Mesothelial cell of epicardium (in vitro differentiated cells): ENCODE data around the gene ITGBL1. TPM values are rescaled to one million over a fixed set of nuclear protein-coding genes. Genes with fewer than 3 reads are reported as not detected.
A peak's percentile ranks its signal among the peaks of the same experiment; 100 is the strongest.

Experiments used
- DNase-seq, 2 experiments: peaks; one replicate each; pipeline ENCODE4 v3.0.0; 2021; ENCODE audit warnings: low spot score in 2 of 2; ENCODE audit not compliant: unreplicated experiment in 2 of 2
- H3K27ac Mint-ChIP-seq: 2 replicates; pipeline ENCODE4 v1.8.0; 2021; ENCODE audit warnings: mixed read lengths
- H3K27me3 Mint-ChIP-seq: 2 replicates; pipeline ENCODE4 v1.8.0; 2021; ENCODE audit warnings: low read depth, mixed read lengths
- H3K36me3 Mint-ChIP-seq: 2 replicates; pipeline ENCODE4 v1.8.0; 2021; ENCODE audit warnings: mixed read lengths
- H3K4me1 Mint-ChIP-seq: 2 replicates; pipeline ENCODE4 v1.8.0; 2021; ENCODE audit warnings: mixed read lengths
- H3K4me3 Mint-ChIP-seq: 2 replicates; pipeline ENCODE4 v1.8.0; 2021; ENCODE audit warnings: mild to moderate bottlenecking, moderate library complexity, mixed read lengths
- H3K9me3 Mint-ChIP-seq: 2 replicates; pipeline ENCODE4 v1.8.0; 2021; ENCODE audit warnings: mixed read lengths
- total RNA-seq: library from RNA; stranded (reverse); gene quantifications from 3 replicates; pipeline ENCODE4 v1.2.1, GENCODE V29; 2021
- TF ChIP-seq, protein P1 (sequence below): fragments of 200-600 bp; sonication (generic); IDR thresholded peaks from one replicate; pipeline ENCODE4 v1.5.0; 2021; ENCODE audit warnings: antibody characterized with exemption; ENCODE audit not compliant: unreplicated experiment

Gene ITGBL1
- total RNA-seq, 1 donor from 2014 or later = 0.07 TPM

DNA sequence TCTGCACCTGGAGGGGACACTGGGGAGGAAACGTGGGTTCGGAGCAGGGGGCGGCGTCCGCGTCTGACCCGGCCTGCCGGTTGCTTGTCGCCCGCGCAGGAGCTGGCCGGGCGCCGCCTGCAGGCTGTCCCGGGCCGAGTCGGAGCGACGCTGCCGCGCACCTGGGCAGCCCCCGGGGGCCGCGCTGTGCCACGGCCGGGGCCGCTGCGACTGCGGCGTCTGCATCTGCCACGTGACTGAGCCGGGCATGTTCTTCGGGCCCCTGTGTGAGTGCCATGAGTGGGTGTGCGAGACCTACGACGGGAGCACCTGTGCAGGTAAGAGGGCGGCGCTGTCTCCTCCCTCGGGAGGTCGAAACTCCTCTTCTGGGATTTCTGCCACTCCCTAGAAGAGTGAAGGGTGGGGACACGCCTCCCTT, 1.3 kb downstream of the ITGBL1 start:
- no peak for DNase-seq
- H3K4me3 Mint-ChIP-seq = no peak overlapping the region
- TF ChIP-seq, protein P1, sequence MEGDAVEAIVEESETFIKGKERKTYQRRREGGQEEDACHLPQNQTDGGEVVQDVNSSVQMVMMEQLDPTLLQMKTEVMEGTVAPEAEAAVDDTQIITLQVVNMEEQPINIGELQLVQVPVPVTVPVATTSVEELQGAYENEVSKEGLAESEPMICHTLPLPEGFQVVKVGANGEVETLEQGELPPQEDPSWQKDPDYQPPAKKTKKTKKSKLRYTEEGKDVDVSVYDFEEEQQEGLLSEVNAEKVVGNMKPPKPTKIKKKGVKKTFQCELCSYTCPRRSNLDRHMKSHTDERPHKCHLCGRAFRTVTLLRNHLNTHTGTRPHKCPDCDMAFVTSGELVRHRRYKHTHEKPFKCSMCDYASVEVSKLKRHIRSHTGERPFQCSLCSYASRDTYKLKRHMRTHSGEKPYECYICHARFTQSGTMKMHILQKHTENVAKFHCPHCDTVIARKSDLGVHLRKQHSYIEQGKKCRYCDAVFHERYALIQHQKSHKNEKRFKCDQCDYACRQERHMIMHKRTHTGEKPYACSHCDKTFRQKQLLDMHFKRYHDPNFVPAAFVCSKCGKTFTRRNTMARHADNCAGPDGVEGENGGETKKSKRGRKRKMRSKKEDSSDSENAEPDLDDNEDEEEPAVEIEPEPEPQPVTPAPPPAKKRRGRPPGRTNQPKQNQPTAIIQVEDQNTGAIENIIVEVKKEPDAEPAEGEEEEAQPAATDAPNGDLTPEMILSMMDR = no peak

DNA sequence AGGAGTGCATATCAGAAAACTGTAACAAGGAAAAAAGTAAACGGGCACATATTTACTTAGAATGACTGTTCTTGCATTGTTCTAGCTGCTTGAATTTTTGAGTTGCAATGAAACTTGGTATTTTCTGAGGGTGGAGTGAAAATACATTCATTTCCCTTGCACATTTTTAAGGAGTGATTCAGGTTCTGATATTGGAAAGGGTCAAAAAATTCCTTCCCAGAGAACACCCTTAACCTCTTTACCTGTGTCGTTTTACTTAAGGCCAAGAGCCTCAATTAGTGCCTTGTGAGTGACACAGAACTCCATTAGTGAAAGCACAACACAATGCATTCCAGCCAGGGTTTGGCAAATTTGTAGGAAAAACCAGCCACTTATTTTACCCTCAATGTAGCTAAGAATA, 2.3 kb downstream of the ITGBL1 start:
- DNase-seq = no peak
- H3K27ac Mint-ChIP-seq = peak overlapping the region; percentile 30
- TF ChIP-seq, protein P1 = no peak
- no peak overlapping the region for H3K4me3 Mint-ChIP-seq
- no peaks in the 10 kb centered on the region for H3K36me3 Mint-ChIP-seq
- H3K27me3 Mint-ChIP-seq = no peaks in the 10 kb centered on the region
- peaks cover 8% of the 10 kb centered on the region for H3K4me1 Mint-ChIP-seq
- no peaks in the 10 kb centered on the region for H3K9me3 Mint-ChIP-seq

More for the DNA sequence above, 1.3 kb downstream of the ITGBL1 start:
- Mint-ChIP-seq H3K36me3 (no peaks in the 10 kb centered on the region), H3K27me3 (no peaks in the 10 kb centered on the region), H3K9me3 (no peaks in the 10 kb centered on the region), H3K27ac (no peak overlapping the region), H3K4me1 (peaks cover 8% of the 10 kb centered on the region)

DNA sequence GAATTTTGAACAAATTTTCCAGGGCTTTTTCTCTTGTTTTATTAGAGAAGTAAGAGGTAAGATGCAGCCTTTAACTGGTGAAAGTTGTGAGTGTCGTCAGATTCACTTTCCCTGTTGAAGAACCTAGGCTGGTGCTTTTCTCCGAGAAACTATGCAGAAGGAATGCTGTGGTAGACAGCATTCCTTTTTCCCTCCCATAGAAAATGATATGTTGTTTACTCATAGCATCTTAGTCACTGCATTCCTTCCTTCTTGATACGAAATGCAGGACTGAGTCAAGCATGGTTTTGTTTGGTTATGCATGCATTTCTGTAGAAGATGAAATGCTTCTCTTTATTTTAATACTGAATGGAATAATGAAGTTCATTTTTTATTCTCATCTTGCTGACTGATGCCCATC, 3.4 kb downstream of the ITGBL1 start:
- Mint-ChIP-seq H3K27me3 (no peaks in the 10 kb centered on the region), H3K9me3 (peaks cover 10% of the 10 kb centered on the region), H3K4me3 (no peak overlapping the region), H3K36me3 (no peaks in the 10 kb centered on the region), H3K27ac (peak overlapping the region; percentile 76), H3K4me1 (peaks cover 8% of the 10 kb centered on the region)
- TF ChIP-seq, protein P1 = no peak
- DNase-seq = no peak

DNA sequence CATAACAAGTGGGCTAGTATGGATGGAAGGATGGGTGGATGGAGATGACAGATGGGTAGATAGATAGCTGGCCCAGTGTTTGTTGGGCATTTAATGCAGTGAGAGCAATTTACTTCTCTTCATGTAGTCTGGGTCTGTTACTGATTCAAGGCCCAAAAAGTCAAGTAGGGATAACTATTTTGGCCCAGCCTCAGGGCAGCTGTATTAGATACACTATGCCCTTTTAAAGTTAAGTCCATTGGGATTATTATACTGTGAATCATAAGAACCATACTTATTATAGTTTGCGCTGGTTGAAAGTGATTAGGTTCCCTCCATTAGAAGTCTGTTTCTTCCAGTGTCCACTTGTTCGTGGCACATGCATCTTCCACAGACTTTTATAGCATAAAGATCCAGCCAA, 4.7 kb downstream of the ITGBL1 start:
- TF ChIP-seq, protein P1 = no peak
- no peak for DNase-seq
- Mint-ChIP-seq H3K9me3 (peaks cover 10% of the 10 kb centered on the region), H3K27ac (no peak overlapping the region), H3K4me1 (peaks cover 8% of the 10 kb centered on the region), H3K27me3 (no peaks in the 10 kb centered on the region), H3K36me3 (no peaks in the 10 kb centered on the region), H3K4me3 (no peak overlapping the region)

DNA sequence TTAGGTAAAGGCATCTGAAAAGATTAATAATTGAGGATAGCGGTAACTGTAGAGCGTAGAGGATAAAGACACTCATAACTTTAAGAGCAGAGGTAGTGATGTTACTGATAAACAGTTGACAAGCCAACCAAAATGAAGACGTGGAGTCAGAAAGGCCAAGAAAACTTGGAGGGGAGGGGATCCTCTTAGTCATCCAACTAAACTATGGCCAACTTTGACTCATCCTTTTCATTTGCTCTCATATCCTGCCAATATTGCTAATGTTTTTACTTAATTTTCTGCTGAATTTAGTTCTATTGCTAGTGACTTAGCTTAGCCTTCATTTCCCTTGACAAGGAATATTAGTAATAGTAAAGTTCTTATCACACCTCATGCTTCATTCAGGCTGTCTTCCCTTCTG, 13.4 kb downstream of the ITGBL1 start:
- H3K36me3 Mint-ChIP-seq = no peaks in the 10 kb centered on the region
- no peak overlapping the region for H3K27ac Mint-ChIP-seq
- peaks cover 2% of the 10 kb centered on the region for H3K27me3 Mint-ChIP-seq
- no peaks in the 10 kb centered on the region for H3K9me3 Mint-ChIP-seq
- DNase-seq = no peak
- peaks cover 8% of the 10 kb centered on the region for H3K4me1 Mint-ChIP-seq
- no peak overlapping the region for H3K4me3 Mint-ChIP-seq
- TF ChIP-seq, protein P1 = no peak

DNA sequence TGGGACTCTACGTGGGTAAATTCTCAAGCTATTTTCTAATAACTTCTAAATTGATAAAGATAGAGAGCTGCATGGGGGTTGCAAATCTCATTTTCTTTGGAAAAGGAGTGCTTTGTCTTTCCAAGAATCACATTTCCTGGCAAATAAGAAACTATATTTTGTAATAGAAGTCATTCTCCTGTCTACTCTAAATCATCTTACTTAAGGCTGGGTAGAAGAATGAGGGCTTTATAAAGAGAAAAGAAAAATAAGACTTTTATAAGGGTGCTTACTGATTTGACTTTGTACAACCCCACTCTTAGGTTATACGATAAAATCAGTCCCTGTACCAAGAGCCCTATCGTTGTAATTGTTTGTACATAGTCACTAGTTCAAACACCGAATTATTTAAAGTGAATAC, 14.9 kb downstream of the ITGBL1 start:
- DNase-seq = no peak
- peaks cover 11% of the 10 kb centered on the region for H3K4me1 Mint-ChIP-seq
- no peaks in the 10 kb centered on the region for H3K36me3 Mint-ChIP-seq
- no peaks in the 10 kb centered on the region for H3K9me3 Mint-ChIP-seq
- no peak overlapping the region for H3K27ac Mint-ChIP-seq
- no peak overlapping the region for H3K4me3 Mint-ChIP-seq
- TF ChIP-seq, protein P1 = no peak
- H3K27me3 Mint-ChIP-seq = peaks cover 2% of the 10 kb centered on the region
